ENCODE measurements around the gene VKORC1L1.
A peak's percentile ranks its signal among the peaks of the same experiment; 100 is the strongest.
"Not testable (repeated sequence)": the region's sequence is repeated elsewhere in the genome, so short reads cannot be mapped to it uniquely, and the experiment has no call there.

VKORC1L1 gene

GRCh38 chr7:65846008-65846570, 26.8 kb upstream of the VKORC1L1 start:
- no peak for DNase-seq (ENCODE audit: low spot score)
- in situ Hi-C loops (cut with MboI; ENCODE audit: low pct_unique_long_range_greater_than_20kb, low sequenced_read_pairs, unreplicated experiment) = no loop called here
- no peak for TF ChIP-seq CTCF (IDR thresholded peaks at IDR 0.05; ENCODE audit: extremely low read depth, insufficient read depth, missing control alignments)

GRCh38 chr7:65853426-65853825, 19.4 kb upstream of the VKORC1L1 start:
- in situ Hi-C loops (cut with MboI; ENCODE audit: low pct_unique_long_range_greater_than_20kb, low sequenced_read_pairs, unreplicated experiment) = not testable (repeated sequence)

GRCh38 chr7:65853892-65854291, 19.0 kb upstream of the VKORC1L1 start:
- DNase-seq (ENCODE audit: low spot score); in situ Hi-C loops (cut with MboI; ENCODE audit: low pct_unique_long_range_greater_than_20kb, low sequenced_read_pairs, unreplicated experiment): not testable (repeated sequence)

More at GRCh38 chr7:65853426-65853825, 19.4 kb upstream of the VKORC1L1 start:
- DNase-seq (ENCODE audit: low spot score) = not testable (repeated sequence)

- in situ Hi-C loops (cut with MboI; ENCODE audit: low pct_unique_long_range_greater_than_20kb, low sequenced_read_pairs, unreplicated experiment); DNase-seq (ENCODE audit: low spot score): not testable (repeated sequence)
These were observed 15.5 kb upstream of the VKORC1L1 start for GRCh38 chr7:65857321-65857894.

GRCh38 chr7:65858660-65859059, 14.2 kb upstream of the VKORC1L1 start:
- DNase-seq (ENCODE audit: low spot score); in situ Hi-C loops (cut with MboI; ENCODE audit: low pct_unique_long_range_greater_than_20kb, low sequenced_read_pairs, unreplicated experiment): not testable (repeated sequence)

GRCh38 chr7:65866244-65866643, 6.6 kb upstream of the VKORC1L1 start:
- DNase-seq (ENCODE audit: low spot score); in situ Hi-C loops (cut with MboI; ENCODE audit: low pct_unique_long_range_greater_than_20kb, low sequenced_read_pairs, unreplicated experiment): not testable (repeated sequence)

GRCh38 chr7:65867681-65868080, 5.2 kb upstream of the VKORC1L1 start:
- DNase-seq (ENCODE audit: low spot score); in situ Hi-C loops (cut with MboI; ENCODE audit: low pct_unique_long_range_greater_than_20kb, low sequenced_read_pairs, unreplicated experiment): not testable (repeated sequence)

GRCh38 chr7:65869312-65869711, 3.6 kb upstream of the VKORC1L1 start:
- in situ Hi-C loops (cut with MboI; ENCODE audit: low pct_unique_long_range_greater_than_20kb, low sequenced_read_pairs, unreplicated experiment) = not testable (repeated sequence)

GRCh38 chr7:65871451-65871850, 1.4 kb upstream of the VKORC1L1 start:
- DNase-seq (ENCODE audit: low spot score); in situ Hi-C loops (cut with MboI; ENCODE audit: low pct_unique_long_range_greater_than_20kb, low sequenced_read_pairs, unreplicated experiment): not testable (repeated sequence)

More at GRCh38 chr7:65869312-65869711, 3.6 kb upstream of the VKORC1L1 start:
- DNase-seq (ENCODE audit: low spot score) = not testable (repeated sequence)

GRCh38 chr7:65873582-65874193, 814 bp downstream of the VKORC1L1 start:
- in situ Hi-C loops (cut with MboI; ENCODE audit: low pct_unique_long_range_greater_than_20kb, low sequenced_read_pairs, unreplicated experiment) = not testable (repeated sequence)
- DNase-seq (ENCODE audit: low spot score) = peak; percentile 24

- in situ Hi-C loops (cut with MboI; ENCODE audit: low pct_unique_long_range_greater_than_20kb, low sequenced_read_pairs, unreplicated experiment) = not testable (repeated sequence)
These were observed 2.8 kb downstream of the VKORC1L1 start for GRCh38 chr7:65875715-65876114.

GRCh38 chr7:65879292-65880153, 6.6 kb downstream of the VKORC1L1 start:
- DNase-seq (ENCODE audit: low spot score); in situ Hi-C loops (cut with MboI; ENCODE audit: low pct_unique_long_range_greater_than_20kb, low sequenced_read_pairs, unreplicated experiment): not testable (repeated sequence)

More at GRCh38 chr7:65875715-65876114, 2.8 kb downstream of the VKORC1L1 start:
- not testable (repeated sequence) for DNase-seq (ENCODE audit: low spot score)

- DNase-seq (ENCODE audit: low spot score); in situ Hi-C loops (cut with MboI; ENCODE audit: low pct_unique_long_range_greater_than_20kb, low sequenced_read_pairs, unreplicated experiment): not testable (repeated sequence)
These were observed 7.4 kb downstream of the VKORC1L1 start for GRCh38 chr7:65880242-65880641.

- DNase-seq (ENCODE audit: low spot score); in situ Hi-C loops (cut with MboI; ENCODE audit: low pct_unique_long_range_greater_than_20kb, low sequenced_read_pairs, unreplicated experiment): not testable (repeated sequence)
These were observed 12.1 kb downstream of the VKORC1L1 start for GRCh38 chr7:65884983-65885382.

- DNase-seq (ENCODE audit: low spot score); in situ Hi-C loops (cut with MboI; ENCODE audit: low pct_unique_long_range_greater_than_20kb, low sequenced_read_pairs, unreplicated experiment): not testable (repeated sequence)
These were observed 12.7 kb downstream of the VKORC1L1 start for GRCh38 chr7:65885533-65885932.

GRCh38 chr7:65888434-65889156, 15.7 kb downstream of the VKORC1L1 start:
- DNase-seq (ENCODE audit: low spot score); in situ Hi-C loops (cut with MboI; ENCODE audit: low pct_unique_long_range_greater_than_20kb, low sequenced_read_pairs, unreplicated experiment): not testable (repeated sequence)
